A549 (cell line): ENCODE data around the gene PKM.

Experiments
- EHMT2 ChIP-seq: fragments of 200-600 bp; sonication (generic); IDR thresholded peaks from 2 replicates; pipeline ENCODE4 v1.6.1; 2016; ENCODE audit warnings: antibody characterized with exemption, low read depth, mild to moderate bottlenecking, moderate library complexity
- ELK1 ChIP-seq: fragments of 150-350 bp; IDR thresholded peaks from 2 replicates; pipeline ENCODE4 v1.6.1; 2014; ENCODE audit warnings: low read depth, mild to moderate bottlenecking, low read length
- EP300 ChIP-seq, 2 experiments: fragments of >200 bp; sonication (Bioruptor Twin); formaldehyde crosslinking; IDR thresholded peaks; 2 replicates in 1 of 2; 3 replicates in 1 of 2; pipeline ENCODE4 v1.6.1; 2016 to 2017
- HDAC2 ChIP-seq: fragments of 200-600 bp; sonication (generic); IDR thresholded peaks from 2 replicates; pipeline ENCODE4 v1.6.1; 2016
- KDM5A ChIP-seq: fragments of 200-600 bp; sonication (generic); IDR thresholded peaks from 2 replicates; pipeline ENCODE4 v1.6.1; 2016; ENCODE audit warnings: antibody characterized with exemption, mild to moderate bottlenecking
- NPAS2 ChIP-seq: fragments of 250-450 bp; sonication (Bioruptor Pico); IDR thresholded peaks from 2 replicates; pipeline ENCODE4 v1.8.0; 2022; ENCODE audit warnings: mild to moderate bottlenecking, moderate library complexity, borderline replicate concordance
- PHF8 ChIP-seq: fragments of 200-600 bp; sonication (generic); IDR thresholded peaks from 2 replicates; pipeline ENCODE4 v1.6.1; 2016; ENCODE audit warnings: low read depth, mild to moderate bottlenecking, antibody characterized with exemption, moderate library complexity, borderline replicate concordance
- POLR2A ChIP-seq: IDR thresholded peaks from 2 replicates; pipeline ENCODE4 v1.6.1; 2012; ENCODE audit warnings: mild to moderate bottlenecking, low read length
- ZNF302 ChIP-seq: fragments of 250-450 bp; sonication (Bioruptor Pico); IDR thresholded peaks from 2 replicates; pipeline ENCODE4 v1.9.0; 2021; ENCODE audit warnings: inconsistent platforms, mild to moderate bottlenecking, moderate library complexity
- TF ChIP-seq, protein P1 (sequence below): fragments of >200 bp; sonication (Bioruptor Twin); formaldehyde crosslinking; IDR thresholded peaks from 3 replicates; pipeline ENCODE4 v1.5.1; 2016

- TF ChIP-seq PHF8, result no peak
- TF ChIP-seq, protein P1, sequence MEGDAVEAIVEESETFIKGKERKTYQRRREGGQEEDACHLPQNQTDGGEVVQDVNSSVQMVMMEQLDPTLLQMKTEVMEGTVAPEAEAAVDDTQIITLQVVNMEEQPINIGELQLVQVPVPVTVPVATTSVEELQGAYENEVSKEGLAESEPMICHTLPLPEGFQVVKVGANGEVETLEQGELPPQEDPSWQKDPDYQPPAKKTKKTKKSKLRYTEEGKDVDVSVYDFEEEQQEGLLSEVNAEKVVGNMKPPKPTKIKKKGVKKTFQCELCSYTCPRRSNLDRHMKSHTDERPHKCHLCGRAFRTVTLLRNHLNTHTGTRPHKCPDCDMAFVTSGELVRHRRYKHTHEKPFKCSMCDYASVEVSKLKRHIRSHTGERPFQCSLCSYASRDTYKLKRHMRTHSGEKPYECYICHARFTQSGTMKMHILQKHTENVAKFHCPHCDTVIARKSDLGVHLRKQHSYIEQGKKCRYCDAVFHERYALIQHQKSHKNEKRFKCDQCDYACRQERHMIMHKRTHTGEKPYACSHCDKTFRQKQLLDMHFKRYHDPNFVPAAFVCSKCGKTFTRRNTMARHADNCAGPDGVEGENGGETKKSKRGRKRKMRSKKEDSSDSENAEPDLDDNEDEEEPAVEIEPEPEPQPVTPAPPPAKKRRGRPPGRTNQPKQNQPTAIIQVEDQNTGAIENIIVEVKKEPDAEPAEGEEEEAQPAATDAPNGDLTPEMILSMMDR, result no peak
- no peak for TF ChIP-seq POLR2A
- TF ChIP-seq EP300 (IDR thresholded peaks at IDR 0.05), result no peak
- TF ChIP-seq KDM5A, result no peak
- no peak for TF ChIP-seq EHMT2
- no peak for TF ChIP-seq ZNF302
- TF ChIP-seq NPAS2 (CRISPR knock-in tag), result no peak
- TF ChIP-seq HDAC2, result no peak
- no peak for TF ChIP-seq ELK1
Observed at GRCh38 chr15:72175186-72176044, 55.6 kb downstream of the PKM start.
